GM12878 (cell line): ENCODE measurements around the gene GAS2L1. TPM values are rescaled to one million over a fixed set of nuclear protein-coding genes. Genes with fewer than 3 reads are reported as not detected.

Experiments
- ATAC-seq: fragments of 200-7000 bp; cut with Tn5 transposase; 3 replicates; pipeline ENCODE4 v1.9.1; 2020; ENCODE audit warnings: mild to moderate bottlenecking, moderate library complexity
- BruUV-seq: library from RNA; stranded (reverse); fragments of 400-500 nt; replicated peaks from 2 replicates; lab custom pipeline; 2021; lab: Mats Ljungman, UMichigan
- CTCF ChIA-PET: fragments of 300-600 bp; sonication (Branson Sonifier 250); formaldehyde crosslinking; extraction: SDS; loops from one replicate; lab custom pipeline; 2021; ENCODE audit warnings: inconsistent platforms; lab: Yijun Ruan, JAX
- POLR2A ChIA-PET: fragments of 350-600 bp; formaldehyde crosslinking; extraction: SDS; loops from one replicate; lab custom pipeline; 2021; ENCODE audit warnings: inconsistent platforms; lab: Charles Lee
- RAD21 ChIA-PET: fragments of 300-600 bp; sonication (Branson Sonifier 250); formaldehyde crosslinking; loops from one replicate; lab custom pipeline; 2023; ENCODE audit warnings: antibody characterized with exemption; ENCODE audit not compliant: unreplicated experiment; lab: Charles Lee
- SMC1A ChIA-PET: fragments of 300-600 bp; sonication (Branson Sonifier 250); formaldehyde crosslinking; loops from one replicate; lab custom pipeline; 2023; ENCODE audit not compliant: unreplicated experiment, uncharacterized antibody; lab: Charles Lee
- DNase-seq: peaks from one replicate; pipeline ENCODE4 v3.0.0-alpha.2; 2011; ENCODE audit warnings: low read depth, low spot score
- FAIRE-seq: peaks from 3 replicates; lab custom pipeline; 2011; peaks lifted over from hg19 to GRCh38; lab: Jason Lieb, UNC
- H2AFZ ChIP-seq: 2 replicates; pipeline ENCODE4 v1.6.0; 2011; ENCODE audit warnings: low read depth, low read length, control low read depth; ENCODE audit not compliant: control insufficient read depth
- H3K27ac ChIP-seq: 2 replicates; pipeline ENCODE4 v1.5.1; 2011; ENCODE audit warnings: control low read depth; ENCODE audit not compliant: control insufficient read depth, insufficient read depth
- H3K27me3 ChIP-seq, 2 experiments: replicated peaks in 1 of 2; 2 replicates each; pipeline versions ENCODE4 v1.6.0 to v1.6.1; 2011; ENCODE audit warnings: low read length in 1 of 2; ENCODE audit not compliant: control insufficient read depth in 2 of 2, insufficient read depth in 2 of 2
- H3K36me3 ChIP-seq, 2 experiments: 2 replicates each; pipeline ENCODE4 v1.5.1; 2011; ENCODE audit warnings: low read length in 1 of 2; ENCODE audit not compliant: control insufficient read depth in 2 of 2, insufficient read depth in 2 of 2
- H3K4me1 ChIP-seq: 2 replicates; pipeline ENCODE4 v1.6.1; 2011; ENCODE audit warnings: mild to moderate bottlenecking, low read length, moderate library complexity, mixed read lengths; ENCODE audit not compliant: control insufficient read depth, insufficient read depth
- H3K4me2 ChIP-seq: 2 replicates; pipeline ENCODE4 v1.6.0; 2011; ENCODE audit warnings: control low read depth; ENCODE audit not compliant: control insufficient read depth, insufficient read depth
- H3K4me3 ChIP-seq: fragments of 200-600 bp; sonication (generic); 2 replicates; pipeline ENCODE4 v1.5.1; 2016
- H3K79me2 ChIP-seq: 2 replicates; pipeline ENCODE4 v1.6.0; 2011; ENCODE audit warnings: low read length; ENCODE audit not compliant: control insufficient read depth, insufficient read depth
- H3K9ac ChIP-seq: 2 replicates; pipeline ENCODE4 v1.8.0; 2011; ENCODE audit warnings: low read length, control low read depth, mixed read lengths; ENCODE audit not compliant: control insufficient read depth, insufficient read depth
- H3K9me3 ChIP-seq: replicated peaks from 3 replicates; pipeline ENCODE4 v1.5.1; 2011; ENCODE audit warnings: mild to moderate bottlenecking, low read length; ENCODE audit not compliant: control insufficient read depth, insufficient read depth
- H4K20me1 ChIP-seq: 2 replicates; pipeline ENCODE4 v1.6.0; 2011; ENCODE audit not compliant: control insufficient read depth, insufficient read depth
- JUND ChIP-seq: IDR thresholded peaks from 2 replicates; pipeline ENCODE4 v1.6.1; 2012; ENCODE audit warnings: low read depth, mild to moderate bottlenecking, low read length, improper control_type of control experiment, moderate library complexity
- POLR2AphosphoS5 ChIP-seq: IDR thresholded peaks from 2 replicates; pipeline ENCODE4 v1.6.1; 2011; ENCODE audit warnings: mild to moderate bottlenecking, low read length, inconsistent platforms
- RCOR1 ChIP-seq: conservative IDR thresholded peaks from 2 replicates; pipeline ENCODE4 v1.6.1; 2012; ENCODE audit warnings: low read depth, low read length, improper control_type of control experiment
- RELA ChIP-seq: fragments of 450-650 bp; IDR thresholded peaks from 2 replicates; pipeline ENCODE4 v1.8.0; 2014; ENCODE audit warnings: borderline replicate concordance; ENCODE audit not compliant: partially characterized antibody
- STAT3 ChIP-seq: IDR thresholded peaks from 2 replicates; pipeline ENCODE4 v1.6.1; 2011; ENCODE audit warnings: low read depth, low read length, improper control_type of control experiment
- ZNF217 ChIP-seq: fragments of 450-650 bp; IDR thresholded peaks from 2 replicates; pipeline ENCODE4 v1.6.1; 2017; ENCODE audit warnings: antibody characterized with exemption, mild to moderate bottlenecking
- WGBS: methylation state at CpG from one replicate; pipeline ENCODE4 v1.1.6; 2016; ENCODE audit warnings: low lambda C conversion rate; ENCODE audit not compliant: insufficient replicate concordance, insufficient coverage; ENCODE audit errors: missing lambda C conversion rate; 5-methylcytosine and 5-hydroxymethylcytosine counted together
- in situ Hi-C: fragments of 300-500 bp; cut with MboI; formaldehyde crosslinking; loops from 9 replicates; pipeline ENCODE4 v1.14.3; 2018; ENCODE audit warnings: mixed read lengths
- intact Hi-C: fragments of 100-400 bp; cut with micrococcal nuclease; formaldehyde crosslinking; loops from one replicate; pipeline ENCODE4 v1.14.2; 2022; ENCODE audit not compliant: unreplicated experiment
- polyA plus RNA-seq, 11 experiments: library from polyadenylated mRNA; depleted of rRNA in 4 of 11; unstranded in 6 of 11; stranded (reverse) in 5 of 11; fragments of >200 nt; fragmentation: Nextera tagmentation in 4 of 11; fragmentation: Illumina TruSeq in 1 of 11; extraction: Ambion mirVana in 4 of 11; extraction: Trizol in 1 of 11; gene quantifications; 1 replicate in 1 of 11; 2 replicates in 10 of 11; pipeline versions ENCODE4 v1.2.1 to v1.2.3, GENCODE V29; 2011 to 2016; ENCODE audit warnings: inconsistent platforms in 2 of 11, missing spikeins in 2 of 11, low read depth in 1 of 11
- total RNA-seq, 4 experiments: library from RNA; depleted of rRNA in 3 of 4; stranded (reverse); fragments of >200 nt in 3 of 4; fragmentation: Illumina TruSeq in 1 of 4; extraction: Trizol in 1 of 4; gene quantifications; 2 replicates each; pipeline versions ENCODE4 v1.2.1 to v1.2.3, GENCODE V29; 2013 to 2021

The GAS2L1 gene
- total and polyA plus RNA-seq, 10 of the 15 experiments (the other 5 are each of a cell fraction or from before 2014, with no cell fraction given) = 0.03 to 0.13 TPM; not detected in 8

DNA sequence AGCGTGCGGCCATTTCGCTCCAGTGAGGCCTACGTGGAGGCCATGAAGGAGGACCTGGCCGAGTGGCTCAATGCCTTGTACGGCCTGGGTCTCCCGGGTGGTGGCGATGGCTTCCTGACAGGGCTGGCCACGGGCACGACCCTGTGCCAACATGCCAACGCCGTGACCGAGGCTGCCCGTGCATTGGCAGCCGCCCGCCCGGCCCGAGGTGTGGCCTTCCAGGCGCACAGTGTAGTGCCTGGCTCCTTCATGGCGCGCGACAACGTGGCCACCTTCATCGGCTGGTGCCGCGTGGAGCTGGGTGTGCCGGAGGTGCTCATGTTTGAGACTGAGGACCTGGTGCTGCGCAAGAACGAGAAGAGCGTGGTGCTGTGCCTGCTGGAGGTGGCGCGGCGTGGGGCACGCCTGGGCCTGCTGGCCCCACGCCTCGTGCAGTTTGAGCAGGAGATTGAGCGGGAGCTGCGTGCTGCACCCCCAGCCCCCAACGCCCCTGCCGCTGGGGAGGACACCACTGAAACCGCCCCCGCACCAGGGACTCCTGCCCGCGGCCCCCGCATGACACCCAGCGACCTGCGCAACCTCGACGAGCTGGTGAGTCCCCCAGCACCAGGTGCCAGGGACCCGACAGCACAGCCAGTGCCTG, 1.8 kb downstream of the GAS2L1 start:
- ChIA-PET RAD21 (no interaction called here), SMC1A (no interaction called here), POLR2A (no interaction called here)
- Histone ChIP-seq H3K27me3 (peaks cover 2 to 7% of the 10 kb centered on the region in 2 experiments; a peak in 2 of 4 replicates), H3K4me1 (no peaks in the 10 kb centered on the region; the same call in 1 of the 2 replicates), H4K20me1 (no peaks in the 10 kb centered on the region), H3K36me3 (no peaks in the 10 kb centered on the region), H3K9me3 (no peaks in the 10 kb centered on the region; the same call in 2 of the 3 replicates), H3K9ac (no peak overlapping the region)
- 83% methylated on average over 41 of the region's 50 CpGs for WGBS
- no peak for FAIRE-seq
- intact Hi-C loops = no loop called here
- no TSS peak for BruUV-seq
- in situ Hi-C loops = no loop called here
- no peak for ATAC-seq
- TF ChIP-seq ZNF217 (no peak), POLR2AphosphoS5 (no peak), JUND (no peak), RELA (no peak), RCOR1 (no peak)
- TF ChIP-seq, all 136 proteins: peak for 0
- DNase-seq = no peak
- CTCF ChIA-PET = no interaction called here
- H3K79me2 ChIP-seq = no peaks in the 10 kb centered on the region
- H3K27ac ChIP-seq = no peak overlapping the region
- no peak overlapping the region for H2AFZ ChIP-seq
- H3K4me3 ChIP-seq = no peak overlapping the region
- H3K4me2 ChIP-seq = no peak overlapping the region

DNA sequence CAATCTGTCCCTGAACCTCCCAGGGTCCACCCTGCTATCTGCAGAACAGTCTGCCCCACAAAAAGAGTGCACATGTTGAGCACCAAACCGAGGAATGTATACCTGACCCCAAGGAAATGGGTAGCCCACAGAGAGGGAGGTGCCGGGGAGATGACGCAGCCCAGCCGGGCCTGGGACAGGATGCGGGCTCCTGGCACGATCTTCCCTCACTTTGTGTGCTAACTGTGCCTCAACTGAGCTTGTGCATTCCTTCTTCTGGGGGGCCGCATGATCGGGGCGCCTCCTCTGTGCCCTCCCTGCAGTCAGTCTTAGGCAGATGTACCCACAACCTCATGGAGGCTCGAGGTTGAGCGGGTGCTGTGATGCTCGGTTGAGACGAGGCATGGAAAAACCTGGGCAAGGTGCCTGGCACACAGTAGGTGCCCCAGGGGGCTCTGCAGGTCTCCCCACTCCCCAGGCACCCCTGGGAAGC, 2.4 kb downstream of the GAS2L1 start:
- no peaks in the 10 kb centered on the region; the same call in 1 of the 2 replicates for H3K4me1 ChIP-seq
- no peak overlapping the region for H3K4me2 ChIP-seq
- FAIRE-seq (no peak), ATAC-seq (no peak), DNase-seq (no peak)
- no peak overlapping the region for H3K4me3 ChIP-seq
- no peaks in the 10 kb centered on the region for H4K20me1 ChIP-seq
- H3K79me2 ChIP-seq = no peaks in the 10 kb centered on the region
- ChIA-PET POLR2A (no interaction called here), RAD21 (no interaction called here), SMC1A (no interaction called here), CTCF (no interaction called here)
- BruUV-seq = no TSS peak
- no peak overlapping the region for H2AFZ ChIP-seq
- H3K27me3 ChIP-seq = peaks cover 4 to 7% of the 10 kb centered on the region in 2 experiments; a peak in 3 of 4 replicates
- intact Hi-C loops = no loop called here
- WGBS = 30% methylated on average over 13 of the region's 13 CpGs
- H3K36me3 ChIP-seq = no peaks in the 10 kb centered on the region
- in situ Hi-C loops = no loop called here
- no peaks in the 10 kb centered on the region; the same call in 2 of the 3 replicates for H3K9me3 ChIP-seq
- no peak for TF ChIP-seq STAT3
- no peak overlapping the region for H3K27ac ChIP-seq
- H3K9ac ChIP-seq = no peak overlapping the region
